ENCODE data around the gene GIMAP1.

Gene GIMAP1

DNA sequence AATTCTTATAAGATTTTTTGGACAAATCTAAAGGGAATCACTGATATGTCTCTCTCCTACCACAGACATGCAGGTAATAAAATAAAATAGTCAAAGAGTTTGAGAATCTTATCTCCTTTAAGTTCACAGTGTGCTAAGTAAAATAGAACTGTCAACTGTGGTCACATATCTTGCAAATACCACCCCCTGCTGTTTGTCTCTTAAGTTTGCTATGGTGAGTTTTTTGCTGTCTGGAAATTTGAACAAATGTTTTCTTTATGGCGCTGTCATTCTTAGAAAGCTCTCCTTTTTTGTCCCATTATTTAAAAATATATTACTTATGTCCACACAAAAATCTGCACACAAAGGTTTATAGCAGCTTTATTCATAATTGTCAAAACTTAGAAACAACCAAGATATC is 40.4 kb downstream of the GIMAP1 start:
- H3K36me3 ChIP-seq (ENCODE audit: control insufficient read depth in 1 of 2, insufficient read depth in 2 of 2, low read length in 2 of 2): no peaks in the 10 kb centered on the region
- H3K4me1 ChIP-seq (ENCODE audit: control insufficient read depth in 1 of 2, insufficient read depth in 2 of 2, low read length in 2 of 2): peaks cover 0 to 2% of the 10 kb centered on the region in 2 donors
- no peak overlapping the region for H3K9ac ChIP-seq (ENCODE audit: low read depth in 1 of 2, low read length in 2 of 2)
- H3K4me3 ChIP-seq (ENCODE audit: low read depth in 1 of 2, low read length in 2 of 2): no peak overlapping the region
- H3K27ac ChIP-seq (ENCODE audit: low read depth, low read length): no peak overlapping the region
- H3K27me3 ChIP-seq (ENCODE audit: control insufficient read depth in 1 of 2, insufficient read depth in 2 of 2, low read length in 2 of 2): no peaks in the 10 kb centered on the region
- no peaks in the 10 kb centered on the region for H3K9me3 ChIP-seq (ENCODE audit: control insufficient read depth in 1 of 2, low read length in 2 of 2)

DNA sequence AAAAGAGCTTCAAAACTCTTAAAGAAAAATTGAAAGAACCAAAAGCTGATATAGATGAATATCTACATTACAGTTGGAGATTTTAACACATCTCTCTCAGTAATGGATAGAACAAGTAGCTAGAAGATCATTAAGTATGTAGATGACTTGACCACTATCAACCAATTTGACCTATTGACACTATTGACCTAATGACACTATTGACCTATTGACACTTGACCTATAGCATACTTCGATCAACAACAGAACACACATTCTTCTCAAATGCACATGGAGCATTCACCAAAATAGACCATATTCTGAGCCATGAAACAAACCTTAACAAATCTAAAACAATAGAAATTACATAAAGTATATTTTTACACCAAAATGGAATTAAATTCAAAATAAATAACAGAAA is 43.1 kb downstream of the GIMAP1 start:
- H3K9ac ChIP-seq (ENCODE audit: low read depth in 1 of 2, low read length in 2 of 2): no peak overlapping the region
- no peaks in the 10 kb centered on the region for H3K9me3 ChIP-seq (ENCODE audit: control insufficient read depth in 1 of 2, low read length in 2 of 2)
- H3K27me3 ChIP-seq (ENCODE audit: control insufficient read depth in 1 of 2, insufficient read depth in 2 of 2, low read length in 2 of 2): no peaks in the 10 kb centered on the region
- peaks cover 0 to 2% of the 10 kb centered on the region in 2 donors for H3K4me1 ChIP-seq (ENCODE audit: control insufficient read depth in 1 of 2, insufficient read depth in 2 of 2, low read length in 2 of 2)
- no peaks in the 10 kb centered on the region for H3K36me3 ChIP-seq (ENCODE audit: control insufficient read depth in 1 of 2, insufficient read depth in 2 of 2, low read length in 2 of 2)
- no peak overlapping the region for H3K4me3 ChIP-seq (ENCODE audit: low read depth in 1 of 2, low read length in 2 of 2)
- H3K27ac ChIP-seq (ENCODE audit: low read depth, low read length): no peak overlapping the region

DNA sequence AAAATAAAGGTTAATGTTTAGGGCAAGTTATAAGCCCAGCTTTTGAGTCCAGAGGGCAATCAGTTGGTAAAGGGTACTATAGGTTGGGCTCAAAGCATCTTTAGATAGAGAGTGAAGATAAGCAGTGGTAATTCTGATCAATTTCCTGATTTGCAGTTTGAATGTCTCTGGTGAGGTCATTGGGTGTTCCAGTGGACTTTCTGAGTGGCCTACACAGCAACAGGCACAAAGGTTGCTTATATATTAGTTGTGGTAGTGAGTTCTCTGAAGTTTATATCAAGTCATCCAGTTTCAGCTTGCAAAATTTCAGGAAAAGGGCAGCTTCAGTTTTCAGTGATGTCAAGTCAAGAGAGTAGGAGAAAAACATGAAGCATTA is 49.9 kb downstream of the GIMAP1 start:
- no peak overlapping the region for H3K4me3 ChIP-seq (ENCODE audit: low read depth in 1 of 2, low read length in 2 of 2)
- H3K9me3 ChIP-seq (ENCODE audit: control insufficient read depth in 1 of 2, low read length in 2 of 2): no peaks in the 10 kb centered on the region
- no peaks in the 10 kb centered on the region for H3K4me1 ChIP-seq (ENCODE audit: control insufficient read depth in 1 of 2, insufficient read depth in 2 of 2, low read length in 2 of 2)
- no peak overlapping the region for H3K27ac ChIP-seq (ENCODE audit: low read depth, low read length)
- no peak overlapping the region for H3K9ac ChIP-seq (ENCODE audit: low read depth in 1 of 2, low read length in 2 of 2)
- no peaks in the 10 kb centered on the region for H3K27me3 ChIP-seq (ENCODE audit: control insufficient read depth in 1 of 2, insufficient read depth in 2 of 2, low read length in 2 of 2)
- H3K36me3 ChIP-seq (ENCODE audit: control insufficient read depth in 1 of 2, insufficient read depth in 2 of 2, low read length in 2 of 2): no peaks in the 10 kb centered on the region

DNA sequence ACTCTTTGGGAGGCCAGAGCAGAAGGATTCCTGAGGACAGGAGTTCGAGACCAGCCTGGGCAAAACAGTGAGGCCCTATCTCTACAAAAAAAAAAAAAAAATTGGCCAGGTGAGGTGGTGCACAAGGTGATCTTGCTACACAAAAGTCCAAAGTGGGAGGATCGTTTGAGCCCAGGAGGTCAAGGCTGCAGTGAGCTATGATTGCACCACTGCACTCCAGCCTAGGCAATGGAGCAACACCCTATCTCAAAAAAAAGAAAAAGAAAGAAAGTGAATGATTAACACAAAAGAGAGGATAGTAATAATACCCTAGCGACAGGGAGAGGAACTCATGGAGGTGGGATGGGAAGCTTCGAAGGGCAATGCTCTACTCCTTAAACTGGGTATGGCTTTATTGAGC is 53.4 kb downstream of the GIMAP1 start:
- no peaks in the 10 kb centered on the region for H3K9me3 ChIP-seq (ENCODE audit: control insufficient read depth in 1 of 2, low read length in 2 of 2)
- no peak overlapping the region for H3K27ac ChIP-seq (ENCODE audit: low read depth, low read length)

More for the DNA sequence above, 53.4 kb downstream of the GIMAP1 start:
- Histone ChIP-seq H3K9ac (ENCODE audit: low read depth in 1 of 2, low read length in 2 of 2) (no peak overlapping the region), H3K4me3 (ENCODE audit: low read depth in 1 of 2, low read length in 2 of 2) (no peak overlapping the region), H3K4me1 (ENCODE audit: control insufficient read depth in 1 of 2, insufficient read depth in 2 of 2, low read length in 2 of 2) (no peaks in the 10 kb centered on the region), H3K27me3 (ENCODE audit: control insufficient read depth in 1 of 2, insufficient read depth in 2 of 2, low read length in 2 of 2) (no peaks in the 10 kb centered on the region), H3K36me3 (ENCODE audit: control insufficient read depth in 1 of 2, insufficient read depth in 2 of 2, low read length in 2 of 2) (no peaks in the 10 kb centered on the region)

All from duodenal mucosa (tissue), 2 donors.